ENCODE measurements around the gene RIPOR2.

Gene RIPOR2

DNA sequence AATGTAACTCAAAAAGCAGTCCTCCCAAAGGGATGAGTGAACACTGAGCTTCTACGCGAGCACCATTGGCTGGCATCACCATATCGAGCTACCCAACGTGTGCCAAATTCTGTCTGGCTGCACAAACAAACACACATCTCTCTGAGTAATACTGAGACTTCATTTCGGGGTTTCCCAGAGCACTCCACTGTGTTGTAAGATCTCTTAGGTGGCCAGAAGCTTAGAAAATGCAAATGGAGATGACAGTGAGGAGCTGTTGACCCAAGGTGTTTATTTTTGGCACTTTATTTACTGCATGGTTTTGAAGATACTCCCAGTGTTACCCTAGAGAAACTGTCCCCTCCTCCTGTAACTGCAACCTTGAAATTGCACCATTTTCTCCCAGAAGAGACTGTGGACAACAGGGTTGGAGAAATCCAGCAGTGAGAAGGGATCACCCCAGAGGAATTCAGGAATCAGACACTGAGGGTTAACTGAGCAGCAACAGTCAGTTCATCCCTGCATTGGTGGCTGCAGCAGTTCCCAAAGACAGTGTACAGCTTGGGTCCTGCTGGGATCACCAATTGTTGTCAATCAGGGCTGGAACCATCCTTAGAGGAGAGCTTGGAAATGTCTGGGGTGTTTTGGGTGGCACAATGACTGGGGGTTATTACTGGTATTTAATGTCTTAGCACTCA is 1.0 kb upstream of the RIPOR2 start:
- Histone ChIP-seq H3K9me3 (ENCODE audit: control insufficient read depth in 2 of 2, low read length in 2 of 2) (no peaks in the 10 kb centered on the region), H3K4me1 (ENCODE audit: control insufficient read depth in 2 of 2, insufficient read depth in 2 of 2, low read length in 2 of 2) (no peaks in the 10 kb centered on the region), H3K27me3 (ENCODE audit: control insufficient read depth in 2 of 2, insufficient read depth in 2 of 2, low read length in 2 of 2) (peaks cover 0 to 2% of the 10 kb centered on the region in 2 donors), H3K9ac (ENCODE audit: low read depth in 1 of 2, low read length in 2 of 2) (no peak overlapping the region), H3K4me3 (ENCODE audit: low read length in 2 of 2) (no peak overlapping the region), H3K36me3 (ENCODE audit: control insufficient read depth in 2 of 2, insufficient read depth in 2 of 2, low read length in 2 of 2) (no peaks in the 10 kb centered on the region), H3K27ac (ENCODE audit: low read depth in 2 of 2, low read length in 2 of 2) (peak overlapping the region in 1 of 2 donors; percentile 56)

DNA sequence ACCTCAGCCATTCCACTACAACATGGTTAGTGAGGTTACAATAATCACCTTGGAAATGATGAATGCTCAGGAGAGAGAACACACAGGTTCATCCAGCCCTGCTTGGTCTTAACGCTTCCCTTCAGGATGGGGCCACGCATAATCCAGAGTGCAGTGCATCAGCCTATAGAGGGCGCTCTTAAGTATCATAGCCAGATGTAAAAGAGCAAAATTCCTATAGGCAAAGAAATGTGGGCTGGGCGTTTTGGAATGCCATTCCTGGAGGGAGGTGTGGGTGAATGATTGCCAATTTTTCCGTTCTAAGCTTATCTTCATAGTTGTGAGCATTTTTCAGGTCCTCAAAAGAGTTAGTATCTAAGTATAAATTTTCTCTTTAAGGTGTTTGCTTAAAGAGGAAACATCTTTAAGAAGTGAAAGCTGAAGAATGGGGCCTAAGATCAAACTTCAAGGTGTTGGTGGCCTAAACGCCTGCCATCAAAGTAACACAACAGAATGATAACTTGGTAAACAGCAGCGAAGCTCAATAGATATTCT is 1.8 kb downstream of the RIPOR2 start:
- H3K4me3 ChIP-seq (ENCODE audit: low read length in 2 of 2) = peak overlapping the region in 1 of 2 donors; percentile 67

DNA sequence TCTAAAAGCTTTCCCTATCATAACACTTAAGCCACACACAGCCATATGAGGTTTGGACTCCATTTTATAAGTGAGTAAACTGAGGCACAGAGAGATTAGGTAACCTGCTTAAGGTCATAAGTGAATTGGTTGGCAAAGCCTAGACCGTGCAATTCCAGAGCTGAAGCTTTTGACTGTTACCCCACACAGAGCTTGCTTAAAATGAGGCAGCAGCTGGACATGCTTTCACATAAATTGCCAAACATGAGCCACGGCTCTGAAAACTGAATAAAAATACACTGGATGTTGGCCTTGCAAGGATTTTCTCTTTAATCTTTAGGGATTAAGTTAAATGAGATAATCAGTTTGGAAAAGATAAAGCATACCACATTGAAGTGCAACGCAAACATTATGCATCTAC is 2.5 kb downstream of the RIPOR2 start:
- H3K9me3 ChIP-seq (ENCODE audit: control insufficient read depth in 2 of 2, low read length in 2 of 2) = no peaks in the 10 kb centered on the region
- peak overlapping the region in 1 of 2 donors; percentile 67 for H3K4me3 ChIP-seq (ENCODE audit: low read length in 2 of 2)
- H3K27me3 ChIP-seq (ENCODE audit: control insufficient read depth in 2 of 2, insufficient read depth in 2 of 2, low read length in 2 of 2) = no peaks in the 10 kb centered on the region
- H3K27ac ChIP-seq (ENCODE audit: low read depth in 2 of 2, low read length in 2 of 2) = no peak overlapping the region
- peak overlapping the region in 1 of 2 donors; percentile 17 for H3K9ac ChIP-seq (ENCODE audit: low read depth in 1 of 2, low read length in 2 of 2)
- H3K36me3 ChIP-seq (ENCODE audit: control insufficient read depth in 2 of 2, insufficient read depth in 2 of 2, low read length in 2 of 2) = no peaks in the 10 kb centered on the region
- H3K4me1 ChIP-seq (ENCODE audit: control insufficient read depth in 2 of 2, insufficient read depth in 2 of 2, low read length in 2 of 2) = no peaks in the 10 kb centered on the region

More for the DNA sequence above, 1.8 kb downstream of the RIPOR2 start:
- Histone ChIP-seq H3K27me3 (ENCODE audit: control insufficient read depth in 2 of 2, insufficient read depth in 2 of 2, low read length in 2 of 2) (no peaks in the 10 kb centered on the region), H3K9ac (ENCODE audit: low read depth in 1 of 2, low read length in 2 of 2) (peak overlapping the region in 1 of 2 donors; percentile 1), H3K27ac (ENCODE audit: low read depth in 2 of 2, low read length in 2 of 2) (no peak overlapping the region), H3K36me3 (ENCODE audit: control insufficient read depth in 2 of 2, insufficient read depth in 2 of 2, low read length in 2 of 2) (no peaks in the 10 kb centered on the region), H3K4me1 (ENCODE audit: control insufficient read depth in 2 of 2, insufficient read depth in 2 of 2, low read length in 2 of 2) (no peaks in the 10 kb centered on the region), H3K9me3 (ENCODE audit: control insufficient read depth in 2 of 2, low read length in 2 of 2) (no peaks in the 10 kb centered on the region)

GRCh38 chr6:24932832-24933231 is 2.9 kb downstream of the RIPOR2 start:
- Histone ChIP-seq H3K36me3 (ENCODE audit: control insufficient read depth in 2 of 2, insufficient read depth in 2 of 2, low read length in 2 of 2) (no peaks in the 10 kb centered on the region), H3K9ac (ENCODE audit: low read depth in 1 of 2, low read length in 2 of 2) (no peak overlapping the region), H3K9me3 (ENCODE audit: control insufficient read depth in 2 of 2, low read length in 2 of 2) (no peaks in the 10 kb centered on the region), H3K4me3 (ENCODE audit: low read length in 2 of 2) (peak overlapping the region in 1 of 2 donors; percentile 67), H3K27ac (ENCODE audit: low read depth in 2 of 2, low read length in 2 of 2) (peak overlapping the region in 1 of 2 donors; percentile 17), H3K4me1 (ENCODE audit: control insufficient read depth in 2 of 2, insufficient read depth in 2 of 2, low read length in 2 of 2) (no peaks in the 10 kb centered on the region), H3K27me3 (ENCODE audit: control insufficient read depth in 2 of 2, insufficient read depth in 2 of 2, low read length in 2 of 2) (no peaks in the 10 kb centered on the region)

DNA sequence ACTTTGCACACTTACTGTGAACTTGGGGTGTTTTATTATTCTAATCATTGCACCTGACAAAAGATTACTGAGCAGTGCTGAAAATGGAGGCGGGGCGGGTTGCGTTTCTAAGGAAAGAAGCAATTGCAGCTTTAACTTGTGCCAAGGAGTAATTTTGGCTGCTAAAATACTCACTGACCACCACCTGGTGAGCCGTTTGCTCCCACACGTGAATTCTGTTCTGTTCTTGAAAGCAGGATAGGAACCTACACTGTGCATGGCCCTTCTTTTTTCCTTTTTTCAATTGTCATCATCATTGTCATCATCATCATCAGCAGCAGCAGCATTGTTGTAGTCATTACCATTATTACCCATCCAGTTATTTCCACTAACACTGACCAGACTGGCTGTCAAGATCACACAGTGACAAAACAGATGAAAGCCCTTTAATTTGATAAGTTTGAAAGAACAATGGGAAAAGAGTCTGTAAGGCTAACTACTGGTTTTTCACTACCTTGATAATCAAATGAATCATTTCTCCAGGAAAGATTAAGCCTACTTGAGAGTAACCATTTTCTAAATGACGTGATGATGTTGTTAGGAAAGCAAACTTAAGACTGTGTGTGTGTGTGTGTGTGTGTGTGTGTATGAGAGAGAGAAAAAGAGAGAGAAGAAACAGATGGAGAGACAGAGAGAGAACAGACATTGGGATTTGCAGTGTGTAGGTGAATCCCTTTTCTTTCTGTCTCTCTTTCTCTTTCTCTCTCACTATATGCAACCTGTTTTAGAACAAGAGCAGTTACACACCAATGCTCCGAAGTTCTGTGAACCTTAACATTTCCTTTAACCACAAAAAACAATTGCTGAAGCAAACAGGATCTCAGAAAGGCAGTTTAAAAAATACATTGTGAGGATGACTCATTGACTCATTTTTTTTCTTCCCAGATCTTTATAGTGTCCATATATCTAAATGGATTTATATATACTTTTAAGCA is 3.8 kb downstream of the RIPOR2 start:
- Histone ChIP-seq H3K4me3 (ENCODE audit: low read length in 2 of 2) (peak overlapping the region; percentile 3 to 15), H3K27ac (ENCODE audit: low read depth in 2 of 2, low read length in 2 of 2) (peak overlapping the region in 1 of 2 donors; percentile 4), H3K9me3 (ENCODE audit: control insufficient read depth in 2 of 2, low read length in 2 of 2) (no peaks in the 10 kb centered on the region), H3K36me3 (ENCODE audit: control insufficient read depth in 2 of 2, insufficient read depth in 2 of 2, low read length in 2 of 2) (no peaks in the 10 kb centered on the region), H3K27me3 (ENCODE audit: control insufficient read depth in 2 of 2, insufficient read depth in 2 of 2, low read length in 2 of 2) (no peaks in the 10 kb centered on the region), H3K4me1 (ENCODE audit: control insufficient read depth in 2 of 2, insufficient read depth in 2 of 2, low read length in 2 of 2) (no peaks in the 10 kb centered on the region), H3K9ac (ENCODE audit: low read depth in 1 of 2, low read length in 2 of 2) (no peak overlapping the region)

DNA sequence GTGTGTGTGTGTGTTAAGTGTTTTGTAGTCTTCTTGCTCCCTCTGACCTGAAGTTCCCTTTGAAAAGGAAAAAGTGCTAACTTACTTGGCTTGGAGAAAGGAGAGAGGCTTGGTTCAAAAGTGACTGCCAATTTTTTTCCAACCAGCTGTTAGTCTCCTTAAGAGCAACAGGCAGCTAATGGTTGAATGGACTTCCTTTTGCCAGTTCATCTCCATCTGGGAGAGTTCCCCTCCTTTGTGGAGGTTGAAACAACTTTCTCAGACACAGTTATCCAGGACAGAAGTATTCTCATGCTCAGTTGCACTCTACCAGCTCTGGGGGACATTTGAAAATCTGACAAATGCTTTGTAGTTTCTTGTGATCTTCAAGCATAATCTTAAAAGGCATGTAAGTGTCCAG is 4.5 kb downstream of the RIPOR2 start:
- peak overlapping the region in 1 of 2 donors; percentile 4 for H3K27ac ChIP-seq (ENCODE audit: low read depth in 2 of 2, low read length in 2 of 2)
- H3K27me3 ChIP-seq (ENCODE audit: control insufficient read depth in 2 of 2, insufficient read depth in 2 of 2, low read length in 2 of 2) = no peaks in the 10 kb centered on the region
- no peaks in the 10 kb centered on the region for H3K36me3 ChIP-seq (ENCODE audit: control insufficient read depth in 2 of 2, insufficient read depth in 2 of 2, low read length in 2 of 2)
- H3K9ac ChIP-seq (ENCODE audit: low read depth in 1 of 2, low read length in 2 of 2) = no peak overlapping the region
- H3K4me3 ChIP-seq (ENCODE audit: low read length in 2 of 2) = no peak overlapping the region
- no peaks in the 10 kb centered on the region for H3K4me1 ChIP-seq (ENCODE audit: control insufficient read depth in 2 of 2, insufficient read depth in 2 of 2, low read length in 2 of 2)
- no peaks in the 10 kb centered on the region for H3K9me3 ChIP-seq (ENCODE audit: control insufficient read depth in 2 of 2, low read length in 2 of 2)

GRCh38 chr6:24930431-24930871 is 5.3 kb downstream of the RIPOR2 start:
- H3K4me1 ChIP-seq (ENCODE audit: control insufficient read depth in 2 of 2, insufficient read depth in 2 of 2, low read length in 2 of 2) = no peaks in the 10 kb centered on the region
- H3K27ac ChIP-seq (ENCODE audit: low read depth in 2 of 2, low read length in 2 of 2) = no peak overlapping the region
- no peaks in the 10 kb centered on the region for H3K27me3 ChIP-seq (ENCODE audit: control insufficient read depth in 2 of 2, insufficient read depth in 2 of 2, low read length in 2 of 2)
- no peak overlapping the region for H3K9ac ChIP-seq (ENCODE audit: low read depth in 1 of 2, low read length in 2 of 2)
- no peak overlapping the region for H3K4me3 ChIP-seq (ENCODE audit: low read length in 2 of 2)
- no peaks in the 10 kb centered on the region for H3K36me3 ChIP-seq (ENCODE audit: control insufficient read depth in 2 of 2, insufficient read depth in 2 of 2, low read length in 2 of 2)
- no peaks in the 10 kb centered on the region for H3K9me3 ChIP-seq (ENCODE audit: control insufficient read depth in 2 of 2, low read length in 2 of 2)

- H3K9me3 ChIP-seq (ENCODE audit: control insufficient read depth in 2 of 2, low read length in 2 of 2) = no peaks in the 10 kb centered on the region
- H3K27ac ChIP-seq (ENCODE audit: low read depth in 2 of 2, low read length in 2 of 2) = no peak overlapping the region
- H3K4me1 ChIP-seq (ENCODE audit: control insufficient read depth in 2 of 2, insufficient read depth in 2 of 2, low read length in 2 of 2) = no peaks in the 10 kb centered on the region
- no peaks in the 10 kb centered on the region for H3K27me3 ChIP-seq (ENCODE audit: control insufficient read depth in 2 of 2, insufficient read depth in 2 of 2, low read length in 2 of 2)
- H3K4me3 ChIP-seq (ENCODE audit: low read length in 2 of 2) = no peak overlapping the region
- H3K36me3 ChIP-seq (ENCODE audit: control insufficient read depth in 2 of 2, insufficient read depth in 2 of 2, low read length in 2 of 2) = no peaks in the 10 kb centered on the region
- no peak overlapping the region for H3K9ac ChIP-seq (ENCODE audit: low read depth in 1 of 2, low read length in 2 of 2)
These were observed 6.5 kb downstream of the RIPOR2 start for GRCh38 chr6:24929242-24929641.

GRCh38 chr6:24927985-24928745 is 7.6 kb downstream of the RIPOR2 start:
- no peaks in the 10 kb centered on the region for H3K9me3 ChIP-seq (ENCODE audit: control insufficient read depth in 2 of 2, low read length in 2 of 2)
- H3K27ac ChIP-seq (ENCODE audit: low read depth in 2 of 2, low read length in 2 of 2) = no peak overlapping the region
- no peak overlapping the region for H3K4me3 ChIP-seq (ENCODE audit: low read length in 2 of 2)
- H3K9ac ChIP-seq (ENCODE audit: low read depth in 1 of 2, low read length in 2 of 2) = no peak overlapping the region
- no peaks in the 10 kb centered on the region for H3K4me1 ChIP-seq (ENCODE audit: control insufficient read depth in 2 of 2, insufficient read depth in 2 of 2, low read length in 2 of 2)
- H3K27me3 ChIP-seq (ENCODE audit: control insufficient read depth in 2 of 2, insufficient read depth in 2 of 2, low read length in 2 of 2) = no peaks in the 10 kb centered on the region
- no peaks in the 10 kb centered on the region for H3K36me3 ChIP-seq (ENCODE audit: control insufficient read depth in 2 of 2, insufficient read depth in 2 of 2, low read length in 2 of 2)

All from mucosa of rectum (tissue), 2 donors.